OCI-LY7 (cell line): ENCODE measurements around the gene TPRG1L.

Experiments
- EZH2phosphoT487 ChIP-seq: fragments of 200-600 bp; sonication (generic); IDR thresholded peaks from 2 replicates; pipeline ENCODE4 v1.6.1; 2018; ENCODE audit warnings: low read depth, borderline replicate concordance, mild to moderate bottlenecking, mixed run types, antibody characterized with exemption, low read length, moderate library complexity, mixed read lengths
- TF ChIP-seq, protein P1 (sequence below): fragments of 200-600 bp; sonication (generic); conservative IDR thresholded peaks from 2 replicates; pipeline ENCODE4 v1.5.1; 2014; ENCODE audit warnings: mild to moderate bottlenecking, antibody characterized with exemption, low read length, moderate library complexity, mixed read lengths

DNA sequence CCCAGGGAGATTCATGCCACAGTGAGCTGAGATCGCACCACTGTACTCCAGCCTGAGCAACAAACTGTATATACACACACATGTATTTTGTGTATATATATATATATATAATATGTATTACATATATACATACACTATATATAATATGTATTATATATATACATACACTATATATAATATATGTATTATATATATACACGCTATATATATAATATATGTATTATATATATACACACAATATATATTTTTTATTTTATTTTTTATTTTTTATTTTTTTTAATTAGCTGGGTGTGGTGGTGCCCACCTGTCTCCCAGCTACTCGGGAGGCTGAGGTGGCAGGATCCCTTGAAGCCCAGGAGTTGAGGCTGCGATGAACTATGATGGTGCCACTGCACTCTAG lies 36.8 kb downstream of the TPRG1L start:
- TF ChIP-seq, protein P1, sequence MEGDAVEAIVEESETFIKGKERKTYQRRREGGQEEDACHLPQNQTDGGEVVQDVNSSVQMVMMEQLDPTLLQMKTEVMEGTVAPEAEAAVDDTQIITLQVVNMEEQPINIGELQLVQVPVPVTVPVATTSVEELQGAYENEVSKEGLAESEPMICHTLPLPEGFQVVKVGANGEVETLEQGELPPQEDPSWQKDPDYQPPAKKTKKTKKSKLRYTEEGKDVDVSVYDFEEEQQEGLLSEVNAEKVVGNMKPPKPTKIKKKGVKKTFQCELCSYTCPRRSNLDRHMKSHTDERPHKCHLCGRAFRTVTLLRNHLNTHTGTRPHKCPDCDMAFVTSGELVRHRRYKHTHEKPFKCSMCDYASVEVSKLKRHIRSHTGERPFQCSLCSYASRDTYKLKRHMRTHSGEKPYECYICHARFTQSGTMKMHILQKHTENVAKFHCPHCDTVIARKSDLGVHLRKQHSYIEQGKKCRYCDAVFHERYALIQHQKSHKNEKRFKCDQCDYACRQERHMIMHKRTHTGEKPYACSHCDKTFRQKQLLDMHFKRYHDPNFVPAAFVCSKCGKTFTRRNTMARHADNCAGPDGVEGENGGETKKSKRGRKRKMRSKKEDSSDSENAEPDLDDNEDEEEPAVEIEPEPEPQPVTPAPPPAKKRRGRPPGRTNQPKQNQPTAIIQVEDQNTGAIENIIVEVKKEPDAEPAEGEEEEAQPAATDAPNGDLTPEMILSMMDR: no peak
- TF ChIP-seq EZH2phosphoT487: no peak
